GM21786 (cell line): Measurements from ENCODE around the gene NEK7.

ENCODE experiments used
- ATAC-seq: cut with Tn5 transposase; IDR thresholded peaks from one replicate; pipeline ENCODE4 v1.9.1; 2021; ENCODE audit not compliant: unreplicated experiment

The NEK7 gene

DNA sequence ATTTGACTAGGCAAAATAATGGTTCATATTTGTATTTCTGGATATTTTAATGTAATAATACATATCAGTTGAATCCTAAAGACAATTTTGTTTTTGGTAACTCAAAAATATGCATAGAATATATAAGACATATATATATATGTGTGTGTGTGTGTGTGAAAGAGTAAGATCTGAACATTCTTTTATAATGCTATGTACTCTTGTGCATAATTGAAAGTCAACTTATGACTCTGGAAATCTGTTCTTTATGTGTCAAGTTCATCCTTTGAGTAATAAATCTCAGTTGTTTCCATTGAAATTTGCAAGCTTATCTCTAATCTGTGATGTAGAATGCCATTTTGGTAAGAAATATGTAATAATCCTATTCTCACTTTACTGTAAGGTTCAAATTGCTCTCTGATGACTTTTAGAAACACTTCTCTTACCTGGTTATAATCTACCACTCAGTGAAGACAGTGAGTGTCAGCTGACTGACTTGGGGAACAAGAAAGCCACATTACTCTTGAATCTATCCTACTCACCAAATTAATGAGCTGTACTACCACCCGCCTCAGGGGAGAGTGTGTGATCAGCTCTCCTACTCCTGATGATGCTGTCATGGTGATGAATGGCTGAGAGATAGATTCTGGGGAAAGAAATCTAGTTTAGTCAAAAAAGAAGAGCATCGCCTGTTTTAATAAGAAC, 15.0 kb upstream of the NEK7 start:
- ATAC-seq: no peak

DNA sequence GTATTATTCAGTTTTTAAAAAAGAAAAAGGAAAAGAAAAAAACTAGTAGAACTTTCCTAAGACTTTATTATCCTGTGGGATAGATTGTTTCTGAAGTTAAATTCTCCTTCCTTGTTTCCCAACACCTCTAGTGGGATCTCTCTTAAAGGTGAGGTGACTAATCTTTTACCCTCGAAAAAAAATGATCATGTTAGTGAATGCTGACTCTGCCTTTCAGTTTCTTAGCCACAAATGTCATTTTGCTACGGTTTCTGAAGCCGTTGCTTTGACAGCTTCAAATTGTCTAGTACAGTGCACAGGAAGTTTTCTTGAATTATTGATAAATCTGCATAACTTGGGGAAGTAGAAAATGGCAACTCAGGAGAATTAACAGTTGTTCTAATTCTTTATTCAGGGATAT, 13.0 kb upstream of the NEK7 start:
- ATAC-seq: no peak

DNA sequence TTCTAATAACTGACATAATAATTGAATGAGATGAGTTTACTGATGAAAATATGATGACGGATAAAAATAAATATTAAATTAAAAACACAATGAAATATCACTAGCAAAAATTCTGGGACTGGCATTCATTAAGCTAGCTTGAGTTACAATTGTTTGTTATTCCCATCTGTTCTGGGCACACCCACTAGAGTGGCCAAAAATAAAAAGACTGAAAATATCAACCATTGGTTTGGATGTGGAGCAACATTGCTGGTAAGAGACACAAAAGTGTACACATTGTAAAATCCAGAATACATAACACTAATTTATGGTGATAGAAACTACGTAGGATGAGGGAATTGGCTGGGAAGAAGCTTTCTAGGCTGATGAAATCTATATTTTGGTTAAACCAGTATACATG, 9.6 kb upstream of the NEK7 start:
- ATAC-seq: no peak

DNA sequence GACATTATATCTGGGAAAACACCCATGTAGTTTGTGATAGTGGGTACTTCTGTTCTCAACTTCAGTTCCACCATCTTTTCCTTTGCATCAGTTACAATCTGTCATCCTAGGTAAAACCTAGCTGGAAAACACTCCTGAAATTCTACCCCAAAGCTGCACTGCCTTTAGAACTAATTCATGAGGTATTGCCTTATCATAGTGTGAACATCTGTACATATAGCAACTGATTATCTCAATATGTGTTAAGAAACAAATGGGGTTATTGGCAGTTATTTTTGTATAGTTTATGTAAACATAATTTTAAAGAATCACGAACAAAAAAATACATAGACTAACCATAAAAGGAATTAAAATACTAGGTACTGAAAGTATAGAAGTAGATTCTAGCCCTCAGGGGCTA, 6.4 kb upstream of the NEK7 start:
- no peak for ATAC-seq

DNA sequence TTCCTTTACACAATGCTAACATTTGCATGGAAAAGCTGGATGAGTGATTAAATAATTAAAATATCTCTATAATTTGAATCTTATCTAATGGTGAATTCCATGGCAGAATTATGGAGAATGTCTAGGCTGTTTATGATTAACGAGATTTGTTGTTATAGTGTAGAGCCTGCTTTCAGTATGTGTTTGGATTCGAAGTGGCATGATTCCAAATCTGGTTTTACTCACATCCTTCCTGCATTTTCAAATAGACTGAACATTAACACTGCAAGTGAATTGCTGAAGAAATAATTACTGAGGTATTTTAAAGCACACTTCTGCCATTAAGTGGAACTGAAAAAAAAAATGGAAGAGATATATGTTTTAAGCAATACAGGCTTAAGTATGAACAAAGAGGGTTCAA, 5.1 kb upstream of the NEK7 start:
- no peak for ATAC-seq

DNA sequence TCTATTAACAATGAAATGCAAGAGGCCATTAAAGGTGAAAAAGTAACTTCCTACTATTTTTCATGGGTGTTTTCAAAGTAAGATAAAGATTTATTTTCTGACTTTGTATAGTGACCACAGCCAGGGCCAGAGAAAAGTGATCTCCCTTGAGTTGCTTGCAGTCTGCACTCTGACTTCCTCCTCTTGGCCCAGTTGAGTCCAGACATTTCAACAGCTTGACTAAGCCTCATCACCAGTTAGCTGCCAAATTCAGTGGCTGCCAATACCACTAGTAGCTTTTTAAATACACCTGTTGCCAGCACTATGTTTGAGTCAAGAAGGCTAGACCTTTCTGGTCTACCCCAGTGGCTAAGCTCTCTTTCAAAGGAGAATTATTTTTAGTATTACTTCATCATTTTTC, 3.7 kb upstream of the NEK7 start:
- no peak for ATAC-seq

DNA sequence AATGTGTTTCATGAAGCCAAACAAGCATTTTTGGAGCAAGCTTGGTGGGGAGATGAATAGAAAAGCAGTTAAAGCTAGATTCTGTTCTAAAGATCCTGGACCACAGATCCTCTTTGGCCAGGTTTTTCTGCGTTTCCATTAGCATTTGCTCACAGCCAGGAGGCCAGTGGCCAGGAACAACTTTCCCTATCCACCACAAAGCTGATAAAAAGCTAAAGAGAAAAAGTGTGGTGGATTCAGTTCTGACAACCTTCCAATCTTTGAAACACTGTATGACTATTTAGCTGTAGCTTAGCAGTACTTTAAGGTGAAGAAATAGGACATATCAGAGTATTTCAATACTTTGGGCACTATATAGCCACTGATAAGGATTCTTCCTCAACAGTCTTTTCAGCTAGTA, 3.0 kb upstream of the NEK7 start:
- ATAC-seq: no peak

DNA sequence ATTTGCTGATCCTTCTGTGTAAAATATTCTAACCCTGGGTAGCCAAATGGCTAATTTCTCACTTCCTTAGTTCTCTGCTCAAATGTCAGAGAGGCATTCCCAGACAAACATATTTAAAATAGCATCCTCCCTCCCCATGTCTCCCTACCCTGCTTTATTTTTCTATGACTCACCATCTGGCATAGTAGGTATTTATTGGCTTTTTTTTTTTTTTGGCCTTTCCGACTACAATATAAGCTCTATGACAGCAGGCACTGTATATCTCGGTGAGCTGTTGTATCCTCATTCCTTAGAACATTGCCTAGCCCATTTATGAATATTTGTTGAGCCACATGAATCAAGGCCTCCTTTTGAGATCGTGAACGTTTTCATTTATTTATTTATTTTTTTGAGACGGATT, 1.5 kb upstream of the NEK7 start:
- no peak for ATAC-seq

DNA sequence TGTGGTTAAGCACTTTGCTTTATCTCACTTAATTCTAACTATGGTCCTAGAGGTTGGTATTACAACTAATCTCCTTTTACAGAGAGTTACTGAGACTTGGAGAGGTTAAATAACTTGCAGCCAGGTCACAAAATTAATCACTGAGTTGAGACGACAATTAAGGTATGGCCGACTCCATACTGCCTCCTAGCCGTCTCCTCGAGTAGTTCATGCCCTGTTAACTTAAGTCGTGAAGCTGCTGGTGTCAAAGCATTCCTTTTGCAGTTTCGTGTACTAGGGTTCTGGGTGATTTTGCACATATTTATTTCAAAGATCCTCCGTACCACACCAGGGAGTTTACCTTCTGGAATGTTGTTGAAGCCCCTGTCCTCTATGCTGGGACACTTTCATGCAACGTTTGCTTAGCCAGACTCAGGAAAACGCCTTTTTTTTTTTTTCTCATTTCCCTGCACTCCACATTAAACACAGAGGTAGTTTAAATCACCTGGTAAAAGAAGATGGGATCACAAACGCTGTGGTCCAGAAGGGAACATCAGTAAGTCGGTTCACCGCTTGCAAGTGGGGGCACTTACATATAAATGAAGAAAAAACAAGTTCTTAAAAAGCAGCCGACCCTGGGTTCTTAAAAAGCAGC, 570 bp upstream of the NEK7 start:
- ATAC-seq: peak; percentile 23

DNA sequence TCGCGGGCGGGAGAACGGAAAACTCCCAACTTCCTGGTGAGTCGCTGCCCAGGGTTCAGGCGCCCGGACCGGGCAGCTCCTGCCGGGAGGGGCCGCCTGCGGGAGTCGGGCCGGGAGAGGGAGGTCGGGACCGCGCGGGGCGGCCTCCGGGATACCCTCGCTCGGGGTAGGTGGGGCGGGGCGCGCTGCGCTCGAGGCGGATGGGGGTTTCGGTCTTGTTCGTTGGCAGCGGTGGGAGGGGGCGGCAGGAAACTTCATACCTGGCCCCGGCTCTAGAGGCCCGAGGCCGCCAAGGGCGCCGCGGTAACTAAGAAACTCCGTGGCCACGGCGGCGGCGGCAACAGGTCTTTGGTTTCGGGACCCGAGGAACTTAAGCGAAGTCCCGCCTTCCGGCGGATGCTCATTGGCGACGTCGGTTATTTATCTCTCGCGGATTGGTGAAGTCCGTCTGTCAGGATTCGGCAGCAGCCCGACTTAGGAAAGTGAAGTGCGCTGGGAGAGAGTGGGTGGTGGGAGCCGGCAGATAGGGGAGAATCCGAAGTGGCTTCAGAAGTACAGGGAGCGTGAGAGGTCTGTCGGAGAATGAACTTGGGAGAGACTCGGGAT, 546 bp downstream of the NEK7 start:
- peak; percentile 43 for ATAC-seq

DNA sequence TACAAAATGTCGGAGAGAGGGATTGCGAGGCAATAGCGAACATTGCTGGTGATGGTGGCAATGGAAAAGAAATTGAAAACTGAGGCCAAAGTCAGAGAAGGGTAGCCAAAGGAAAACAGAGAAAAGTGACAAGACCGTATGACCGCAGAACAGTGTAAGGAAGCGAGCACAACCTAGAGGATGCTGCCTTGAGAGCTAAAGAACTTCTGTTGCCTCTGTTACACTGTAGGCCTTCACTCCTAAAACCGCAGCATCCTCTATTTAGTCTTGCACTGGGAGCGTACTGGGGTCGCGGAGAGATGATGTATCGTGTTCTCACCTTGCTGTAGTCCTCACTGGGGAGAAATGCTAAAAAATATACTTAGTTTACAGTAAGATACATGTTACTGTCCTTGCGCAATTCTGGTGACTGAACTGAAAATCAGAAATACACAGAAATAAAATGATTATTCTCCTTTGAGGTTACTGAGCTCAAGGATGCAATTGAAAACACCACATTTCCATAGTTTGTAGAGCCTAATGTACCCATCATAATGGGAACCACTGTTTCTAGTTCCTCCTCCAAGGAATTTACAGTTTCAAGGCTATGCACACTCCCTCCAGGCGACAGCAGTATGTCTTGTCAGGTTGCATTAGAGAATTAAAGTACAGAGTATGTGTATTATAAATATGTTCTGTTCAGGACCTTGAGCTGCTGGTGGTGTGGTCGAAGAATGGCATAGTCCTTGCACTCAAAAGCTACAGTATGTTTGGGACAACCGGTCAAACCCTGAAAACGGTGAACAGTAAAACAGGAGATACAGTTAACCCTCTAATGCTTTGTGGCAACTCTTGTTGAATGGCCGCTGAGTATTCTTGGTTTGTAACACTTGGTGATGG, 1.3 kb downstream of the NEK7 start:
- no peak for ATAC-seq

DNA sequence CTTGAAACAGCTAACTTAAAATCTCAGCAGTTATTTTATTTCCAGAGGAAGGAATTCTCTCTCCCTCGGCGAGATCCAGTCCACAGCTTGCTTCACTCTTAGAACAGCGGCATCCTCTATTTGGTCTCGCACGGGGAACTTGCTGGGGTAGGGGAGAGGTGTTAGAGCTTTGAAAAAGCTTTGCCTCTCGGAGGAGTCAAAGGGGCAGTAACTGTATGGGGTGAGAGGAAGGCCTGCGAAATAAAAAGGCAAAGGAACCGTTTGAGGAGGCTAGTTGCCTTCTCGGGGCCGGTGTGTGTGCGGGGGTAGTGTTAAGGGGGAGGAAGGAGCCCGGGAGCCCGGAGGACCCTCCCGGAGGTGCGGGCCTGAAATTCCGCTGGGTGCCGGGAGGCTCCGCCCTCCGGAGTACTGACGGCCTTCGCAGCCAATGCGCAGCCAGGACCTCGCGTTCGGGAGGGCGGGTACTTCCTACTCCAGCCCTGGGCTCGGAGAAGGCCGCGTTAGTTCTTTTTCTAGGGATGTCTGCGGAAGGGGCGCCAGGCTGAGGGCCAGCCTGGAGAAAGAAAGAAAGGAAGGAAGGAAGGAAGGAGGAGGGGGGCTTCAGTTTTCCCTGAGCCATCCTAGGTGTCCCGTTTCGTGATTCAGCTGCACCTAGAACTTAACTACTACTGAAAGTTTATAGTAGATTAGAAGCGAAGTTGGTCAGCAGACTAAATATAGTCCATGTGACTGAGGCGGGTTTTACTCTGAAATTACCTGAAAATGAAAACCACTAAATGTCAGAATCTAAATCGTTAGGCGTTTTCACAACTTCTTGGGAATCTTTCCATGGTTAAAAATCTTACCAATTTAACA, 2.2 kb downstream of the NEK7 start:
- ATAC-seq: peak; percentile 59

DNA sequence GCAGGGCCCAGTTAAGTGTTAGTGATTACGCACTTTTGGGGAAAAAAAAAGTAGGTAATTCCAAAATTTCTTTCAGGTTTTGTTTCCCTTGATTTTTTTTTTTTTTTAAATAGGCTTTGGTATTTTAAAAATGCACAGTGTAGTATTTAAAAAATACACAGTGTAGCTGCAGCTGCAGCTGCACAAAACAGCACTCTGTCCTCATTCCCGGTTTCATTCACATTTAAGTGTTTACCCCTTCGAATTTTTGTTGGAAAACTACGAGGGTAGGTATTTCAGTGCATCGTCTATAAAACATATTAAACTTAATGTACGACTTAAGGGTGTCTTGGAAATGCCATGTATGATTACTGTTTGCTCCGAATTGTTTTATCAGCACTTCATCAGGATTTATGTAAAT, 3.4 kb downstream of the NEK7 start:
- ATAC-seq: no peak

DNA sequence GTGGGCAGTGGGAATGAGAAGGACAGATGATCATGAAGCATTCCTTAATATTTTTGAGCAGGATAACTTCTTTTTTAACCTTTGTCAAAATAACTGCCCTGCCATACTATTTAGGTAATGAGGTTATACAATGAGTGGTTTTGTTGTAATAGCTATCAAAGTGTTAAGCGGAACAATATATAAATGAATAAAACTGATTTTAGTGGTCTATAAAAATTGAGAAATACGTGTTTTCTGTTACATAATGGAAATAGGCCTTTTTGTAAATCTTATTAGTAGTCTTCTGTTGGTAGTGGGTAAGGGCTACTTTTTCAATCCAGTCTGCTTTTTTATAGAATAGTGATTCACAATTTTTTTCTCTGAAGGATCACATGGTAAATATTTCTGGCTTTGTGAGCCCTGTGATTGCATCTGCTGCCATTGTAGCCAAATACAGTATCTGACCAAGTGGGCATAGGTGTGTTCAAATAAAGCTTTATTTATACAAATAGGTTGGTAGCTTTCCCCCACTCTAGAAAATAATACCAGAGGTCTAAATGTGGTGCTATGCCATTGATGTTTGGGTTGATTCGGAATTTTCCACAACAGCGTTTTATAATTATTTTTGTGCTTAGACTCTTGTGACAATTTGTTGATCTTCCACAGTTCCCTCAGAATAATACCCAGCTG, 4.3 kb downstream of the NEK7 start:
- no peak for ATAC-seq

DNA sequence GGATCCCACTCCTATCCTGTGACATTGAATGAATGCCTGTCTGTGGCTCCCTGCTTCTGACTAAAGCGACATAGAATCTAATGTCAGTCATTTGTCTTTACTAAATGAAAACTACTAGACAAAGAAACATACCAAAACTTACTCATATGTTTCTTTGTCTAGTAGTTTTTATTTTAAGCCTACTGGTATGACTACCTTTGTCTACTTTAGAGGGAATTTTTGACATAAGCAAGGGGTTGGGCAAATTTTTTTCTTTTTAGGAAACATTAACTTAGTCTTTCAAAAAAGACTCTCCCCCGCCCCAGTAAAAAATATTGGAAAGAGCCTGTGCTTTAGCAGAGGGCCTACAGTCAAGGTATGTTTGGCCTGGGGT, 4.9 kb downstream of the NEK7 start:
- no peak for ATAC-seq

DNA sequence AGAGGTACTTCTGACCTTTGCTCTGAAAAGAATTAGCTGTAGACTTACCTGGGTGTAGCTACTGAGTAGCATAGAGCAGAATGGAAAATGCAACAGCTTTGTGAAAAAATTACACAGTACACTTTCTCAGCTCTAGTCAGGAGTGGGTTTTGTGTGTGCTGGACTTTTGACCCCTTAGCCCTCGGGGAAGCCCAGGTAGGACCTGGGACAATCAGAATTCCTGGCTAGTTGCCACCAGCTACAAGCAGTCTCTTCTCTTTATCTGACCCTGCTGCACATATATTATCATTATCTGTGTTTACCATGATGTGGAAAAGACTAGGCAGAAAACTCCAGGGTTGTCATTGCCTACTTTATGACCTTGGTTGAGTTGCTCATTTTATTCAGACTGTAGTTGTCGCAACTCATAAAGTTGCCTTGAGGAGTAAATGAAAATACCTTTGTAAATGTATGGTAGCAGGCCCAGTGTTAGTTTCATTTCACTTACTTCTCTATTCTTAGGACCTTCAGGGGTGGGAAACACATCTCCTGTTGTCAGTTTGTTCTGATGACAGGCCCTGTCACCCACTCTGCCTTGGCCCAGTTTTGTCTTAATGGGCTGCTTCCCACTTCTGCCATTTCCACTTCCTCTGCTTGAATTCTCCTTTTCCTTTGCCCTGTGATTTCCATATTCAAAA, 5.4 kb downstream of the NEK7 start:
- ATAC-seq: peak; percentile 18

DNA sequence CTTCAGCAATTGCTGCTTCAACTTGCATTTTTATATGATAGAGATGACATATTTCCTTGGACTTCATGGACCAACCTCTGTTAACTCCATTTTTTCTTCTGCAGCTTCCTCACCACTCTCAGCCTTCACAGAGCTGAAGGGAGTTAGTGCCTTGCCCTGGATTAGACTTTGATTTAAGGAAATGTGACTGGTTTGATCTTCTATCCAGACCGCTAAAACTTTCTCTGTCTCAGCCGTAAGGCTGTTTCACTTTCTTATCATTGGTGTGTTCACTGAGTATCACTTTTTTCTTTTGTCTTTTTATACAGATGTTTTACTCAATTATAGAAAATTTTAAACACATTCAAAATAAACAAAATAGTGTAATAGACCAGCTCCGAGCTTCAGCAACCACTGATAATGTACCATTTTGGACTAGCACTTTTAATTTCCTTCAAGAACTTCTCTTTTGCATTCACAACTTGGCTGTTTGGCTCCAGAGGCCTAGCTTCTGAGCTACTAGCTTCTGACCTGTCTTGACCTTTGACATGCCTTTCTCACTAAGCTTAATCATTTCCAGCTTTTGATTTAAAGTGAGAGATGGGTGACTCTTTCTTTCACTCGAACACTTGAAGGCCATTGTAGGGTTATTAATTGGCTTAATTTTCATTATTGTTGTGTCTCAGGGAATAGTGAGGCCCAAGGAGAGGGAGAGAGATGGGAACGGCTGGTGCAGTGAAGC, 9.3 kb downstream of the NEK7 start:
- peak; percentile 33 for ATAC-seq

DNA sequence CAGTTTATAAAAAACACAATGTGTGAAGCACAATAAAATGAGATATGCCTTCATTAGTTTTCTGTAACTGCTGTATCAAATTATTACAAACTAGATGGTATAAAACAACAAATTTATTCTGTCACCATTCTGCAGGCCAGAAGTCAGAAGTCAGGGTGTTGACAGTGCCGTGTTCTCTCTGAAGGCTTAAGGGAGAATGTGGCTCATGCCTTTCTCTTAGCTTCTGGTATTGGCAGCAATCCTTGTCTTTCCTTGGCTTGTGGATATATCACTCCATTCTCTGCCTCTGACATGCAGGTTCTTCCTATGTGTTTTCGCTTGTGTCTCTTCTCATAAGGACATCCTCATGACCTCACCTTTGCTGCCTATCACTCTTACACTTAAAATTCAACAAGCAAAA, 10.1 kb downstream of the NEK7 start:
- ATAC-seq: no peak

DNA sequence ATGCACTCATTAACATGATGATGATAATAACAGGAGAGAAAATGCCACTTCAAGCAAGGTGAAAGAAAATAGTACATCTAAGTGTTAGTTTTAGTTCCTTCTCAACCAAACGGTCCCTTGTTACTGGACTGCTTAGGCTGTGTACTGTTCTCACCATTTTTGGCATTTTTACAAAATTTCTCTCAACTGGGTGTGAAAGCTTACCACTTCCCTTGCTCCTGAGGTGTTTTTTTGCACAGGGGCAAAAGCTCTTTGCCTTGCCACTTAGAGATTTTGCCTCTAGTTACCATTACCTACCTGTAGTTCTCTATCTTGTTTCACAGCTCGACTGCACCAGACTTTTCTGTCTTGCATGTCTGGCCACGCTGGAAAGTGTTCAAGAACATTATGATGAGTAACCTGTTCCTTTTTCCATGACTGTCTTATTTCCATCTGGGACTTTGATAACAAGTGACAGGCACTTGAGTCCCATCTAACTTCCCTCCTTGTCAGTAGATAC, 10.7 kb downstream of the NEK7 start:
- peak; percentile 75 for ATAC-seq
